ENCODE results near the gene DMXL2. TPM values are rescaled to one million over a fixed set of nuclear protein-coding genes. Genes with fewer than 3 reads are reported as not detected.
A peak's percentile ranks its signal among the peaks of the same experiment; 100 is the strongest.
"Not testable (repeated sequence)": the region's sequence is repeated elsewhere in the genome, so short reads cannot be mapped to it uniquely, and the experiment has no call there.

Gene DMXL2
- total and polyA plus RNA-seq, 4 donors, result 70.4 to 170 (median 106) TPM

GRCh38 chr15:51649659-51650521, 27.3 kb upstream of the DMXL2 start:
- no peaks in the 10 kb centered on the region for H3K36me3 ChIP-seq (ENCODE audit: control insufficient read depth, insufficient read depth, low read length)
- no peaks in the 10 kb centered on the region for H3K27me3 ChIP-seq (ENCODE audit: control insufficient read depth, insufficient read depth, low read length)
- H3K4me1 ChIP-seq (ENCODE audit: control insufficient read depth, insufficient read depth, low read length), result no peaks in the 10 kb centered on the region
- no peaks in the 10 kb centered on the region for H3K9me3 ChIP-seq (ENCODE audit: control insufficient read depth, insufficient read depth, low read length)
- peak; percentile 56 to 96 (median 75) for DNase-seq (ENCODE audit: low read depth in 4 of 6, low spot score in 6 of 6)
- no peak overlapping the region for H3K4me3 ChIP-seq (ENCODE audit: low read depth, low read length)
- no peak overlapping the region for H3K27ac ChIP-seq (ENCODE audit: low read depth, low read length)
- WGBS (ENCODE audit: insufficient coverage), result no CpG with 5 or more reads among the region's 4 CpGs

GRCh38 chr15:51648643-51649042, 26.1 kb upstream of the DMXL2 start:
- not testable (repeated sequence) for H3K27ac ChIP-seq (ENCODE audit: low read depth, low read length); H3K27me3 ChIP-seq (ENCODE audit: control insufficient read depth, insufficient read depth, low read length); H3K36me3 ChIP-seq (ENCODE audit: control insufficient read depth, insufficient read depth, low read length); DNase-seq (ENCODE audit: low read depth in 4 of 6, low spot score in 6 of 6); H3K4me1 ChIP-seq (ENCODE audit: control insufficient read depth, insufficient read depth, low read length); H3K4me3 ChIP-seq (ENCODE audit: low read depth, low read length); H3K9me3 ChIP-seq (ENCODE audit: control insufficient read depth, insufficient read depth, low read length)
- no CpG with 5 or more reads among the region's 4 CpGs for WGBS (ENCODE audit: insufficient coverage)

- H3K36me3 ChIP-seq (ENCODE audit: control insufficient read depth, insufficient read depth, low read length); H3K9me3 ChIP-seq (ENCODE audit: control insufficient read depth, insufficient read depth, low read length); H3K27ac ChIP-seq (ENCODE audit: low read depth, low read length); H3K27me3 ChIP-seq (ENCODE audit: control insufficient read depth, insufficient read depth, low read length); H3K4me1 ChIP-seq (ENCODE audit: control insufficient read depth, insufficient read depth, low read length); H3K4me3 ChIP-seq (ENCODE audit: low read depth, low read length); DNase-seq (ENCODE audit: low read depth in 4 of 6, low spot score in 6 of 6): not testable (repeated sequence)
- no CpG with 5 or more reads among the region's 1 CpG for WGBS (ENCODE audit: insufficient coverage)
Measured at GRCh38 chr15:51648101-51648500, 25.5 kb upstream of the DMXL2 start.

GRCh38 chr15:51647128-51647562, 24.6 kb upstream of the DMXL2 start:
- H3K9me3 ChIP-seq (ENCODE audit: control insufficient read depth, insufficient read depth, low read length), result no peaks in the 10 kb centered on the region
- no peaks in the 10 kb centered on the region for H3K4me1 ChIP-seq (ENCODE audit: control insufficient read depth, insufficient read depth, low read length)
- H3K4me3 ChIP-seq (ENCODE audit: low read depth, low read length), result no peak overlapping the region
- no peak overlapping the region for H3K27ac ChIP-seq (ENCODE audit: low read depth, low read length)
- H3K36me3 ChIP-seq (ENCODE audit: control insufficient read depth, insufficient read depth, low read length), result no peaks in the 10 kb centered on the region
- H3K27me3 ChIP-seq (ENCODE audit: control insufficient read depth, insufficient read depth, low read length), result no peaks in the 10 kb centered on the region
- DNase-seq (ENCODE audit: low read depth in 4 of 6, low spot score in 6 of 6), result peak in 4 of 6 donors; percentile 15 to 61 (median 20)
- WGBS (ENCODE audit: insufficient coverage), result 57% methylated on average over 2 of the region's 3 CpGs

- 67% methylated on average over 1 of the region's 1 CpG for WGBS (ENCODE audit: insufficient coverage)
- Histone ChIP-seq H3K27ac (ENCODE audit: low read depth, low read length) (no peak overlapping the region), H3K36me3 (ENCODE audit: control insufficient read depth, insufficient read depth, low read length) (no peaks in the 10 kb centered on the region), H3K27me3 (ENCODE audit: control insufficient read depth, insufficient read depth, low read length) (no peaks in the 10 kb centered on the region), H3K4me3 (ENCODE audit: low read depth, low read length) (no peak overlapping the region), H3K9me3 (ENCODE audit: control insufficient read depth, insufficient read depth, low read length) (no peaks in the 10 kb centered on the region), H3K4me1 (ENCODE audit: control insufficient read depth, insufficient read depth, low read length) (no peaks in the 10 kb centered on the region)
- DNase-seq (ENCODE audit: low read depth in 4 of 6, low spot score in 6 of 6), result no peak
Measured at GRCh38 chr15:51642696-51643095, 20.1 kb upstream of the DMXL2 start.

GRCh38 chr15:51641490-51642130, 19.0 kb upstream of the DMXL2 start:
- Histone ChIP-seq H3K27me3 (ENCODE audit: control insufficient read depth, insufficient read depth, low read length) (no peaks in the 10 kb centered on the region), H3K4me3 (ENCODE audit: low read depth, low read length) (no peak overlapping the region), H3K9me3 (ENCODE audit: control insufficient read depth, insufficient read depth, low read length) (no peaks in the 10 kb centered on the region), H3K36me3 (ENCODE audit: control insufficient read depth, insufficient read depth, low read length) (no peaks in the 10 kb centered on the region), H3K27ac (ENCODE audit: low read depth, low read length) (no peak overlapping the region), H3K4me1 (ENCODE audit: control insufficient read depth, insufficient read depth, low read length) (no peaks in the 10 kb centered on the region)
- no peak for DNase-seq (ENCODE audit: low read depth in 4 of 6, low spot score in 6 of 6)
- 100% methylated on average over 1 of the region's 4 CpGs for WGBS (ENCODE audit: insufficient coverage)

- Histone ChIP-seq H3K9me3 (ENCODE audit: control insufficient read depth, insufficient read depth, low read length) (no peaks in the 10 kb centered on the region), H3K4me1 (ENCODE audit: control insufficient read depth, insufficient read depth, low read length) (no peaks in the 10 kb centered on the region), H3K27me3 (ENCODE audit: control insufficient read depth, insufficient read depth, low read length) (no peaks in the 10 kb centered on the region), H3K36me3 (ENCODE audit: control insufficient read depth, insufficient read depth, low read length) (no peaks in the 10 kb centered on the region), H3K4me3 (ENCODE audit: low read depth, low read length) (no peak overlapping the region), H3K27ac (ENCODE audit: low read depth, low read length) (no peak overlapping the region)
- WGBS (ENCODE audit: insufficient coverage), result 100% methylated on average over 1 of the region's 3 CpGs
- no peak for DNase-seq (ENCODE audit: low read depth in 4 of 6, low spot score in 6 of 6)
Measured at GRCh38 chr15:51634591-51635198, 12.1 kb upstream of the DMXL2 start.

- WGBS (ENCODE audit: insufficient coverage), result 100% methylated on average over 1 of the region's 1 CpG
- Histone ChIP-seq H3K4me1 (ENCODE audit: control insufficient read depth, insufficient read depth, low read length) (no peaks in the 10 kb centered on the region), H3K36me3 (ENCODE audit: control insufficient read depth, insufficient read depth, low read length) (no peaks in the 10 kb centered on the region), H3K9me3 (ENCODE audit: control insufficient read depth, insufficient read depth, low read length) (no peaks in the 10 kb centered on the region), H3K27ac (ENCODE audit: low read depth, low read length) (no peak overlapping the region), H3K27me3 (ENCODE audit: control insufficient read depth, insufficient read depth, low read length) (no peaks in the 10 kb centered on the region), H3K4me3 (ENCODE audit: low read depth, low read length) (no peak overlapping the region)
- DNase-seq (ENCODE audit: low read depth in 4 of 6, low spot score in 6 of 6), result no peak
Measured at GRCh38 chr15:51629612-51630011, 7.0 kb upstream of the DMXL2 start.

GRCh38 chr15:51625236-51625635, 2.7 kb upstream of the DMXL2 start:
- no peak for DNase-seq (ENCODE audit: low read depth in 4 of 6, low spot score in 6 of 6)
- Histone ChIP-seq H3K36me3 (ENCODE audit: control insufficient read depth, insufficient read depth, low read length) (no peaks in the 10 kb centered on the region), H3K9me3 (ENCODE audit: control insufficient read depth, insufficient read depth, low read length) (no peaks in the 10 kb centered on the region), H3K4me1 (ENCODE audit: control insufficient read depth, insufficient read depth, low read length) (peaks cover 2% of the 10 kb centered on the region), H3K27me3 (ENCODE audit: control insufficient read depth, insufficient read depth, low read length) (no peaks in the 10 kb centered on the region), H3K4me3 (ENCODE audit: low read depth, low read length) (no peak overlapping the region), H3K27ac (ENCODE audit: low read depth, low read length) (no peak overlapping the region)
- WGBS (ENCODE audit: insufficient coverage), result no CpG with 5 or more reads among the region's 1 CpG
